GM19351 (cell line): ENCODE results near the gene OR14C36.
A peak's percentile ranks its signal among the peaks of the same experiment; 100 is the strongest.
"Not testable (repeated sequence)": the region's sequence is repeated elsewhere in the genome, so short reads cannot be mapped to it uniquely, and the experiment has no call there.

Source experiments
- ATAC-seq: cut with Tn5 transposase; IDR thresholded peaks from one replicate; pipeline ENCODE4 v1.9.1; 2021; ENCODE audit warnings: mild to moderate bottlenecking, moderate library complexity; ENCODE audit not compliant: unreplicated experiment

The OR14C36 gene

GRCh38 chr1:248348475-248348874 is at the start of gene OR14C36:
Gene OR14C36, plus strand, starts transcription at chr1:248348775. Its CDS starts 0 bp downstream, at chr1:248348775.
- ATAC-seq = no peak

- ATAC-seq = no peak
Observed at GRCh38 chr1:248303324-248303723, 45.3 kb upstream of the OR14C36 start, which contains the start of gene OR2T12. Gene OR2T12, minus strand, starts transcription at chr1:248303424. Its CDS starts 7,846 bp downstream, at chr1:248295578.

GRCh38 chr1:248305672-248306071 is 42.9 kb upstream of the OR14C36 start:
- not testable (repeated sequence) for ATAC-seq

GRCh38 chr1:248306103-248306502 is 42.5 kb upstream of the OR14C36 start:
- no peak for ATAC-seq

GRCh38 chr1:248306740-248307139 is 41.8 kb upstream of the OR14C36 start:
- ATAC-seq = not testable (repeated sequence)

- ATAC-seq = no peak
Observed at GRCh38 chr1:248316796-248317195, 31.8 kb upstream of the OR14C36 start.

GRCh38 chr1:248324468-248324867 is 24.1 kb upstream of the OR14C36 start, which contains the start of gene OR2M7:
Gene OR2M7, minus strand, starts transcription at chr1:248324568. Its CDS starts 0 bp downstream, at chr1:248324568.
- ATAC-seq = no peak

- no peak for ATAC-seq
Observed at GRCh38 chr1:248343451-248343850, 5.1 kb upstream of the OR14C36 start.

- ATAC-seq = no peak
Observed at GRCh38 chr1:248359415-248359814, 10.8 kb downstream of the OR14C36 start.

GRCh38 chr1:248361121-248361715 is 12.6 kb downstream of the OR14C36 start, which contains the start of gene OR2T4:
Gene OR2T4, plus strand, starts transcription at chr1:248361665. Its CDS starts 0 bp downstream, at chr1:248361665.
- no peak for ATAC-seq

GRCh38 chr1:248366609-248367008 is 18.0 kb downstream of the OR14C36 start:
- ATAC-seq = no peak

GRCh38 chr1:248372394-248372793 is 23.8 kb downstream of the OR14C36 start:
- ATAC-seq = peak; percentile 52

- ATAC-seq = no peak
Observed at GRCh38 chr1:248373761-248374160, 25.2 kb downstream of the OR14C36 start.

GRCh38 chr1:248375446-248375845 is 26.9 kb downstream of the OR14C36 start, which contains the start of gene OR2T6:
Gene OR2T6, plus strand, starts transcription at chr1:248375746. Its CDS starts 11,863 bp downstream, at chr1:248387609.
- no peak for ATAC-seq

GRCh38 chr1:248376916-248377315 is 28.3 kb downstream of the OR14C36 start:
- no peak for ATAC-seq

- no peak for ATAC-seq
Observed at GRCh38 chr1:248380854-248381253, 32.3 kb downstream of the OR14C36 start.

- ATAC-seq = no peak
Observed at GRCh38 chr1:248388426-248388825, 39.9 kb downstream of the OR14C36 start.

GRCh38 chr1:248393050-248393449 is 44.5 kb downstream of the OR14C36 start:
- ATAC-seq = no peak
